Gastrocnemius medialis (tissue), 4 donors: Measurements from ENCODE around the gene MYO15A.

Experiments used
- CTCF ChIP-seq, 5 experiments: fragments of 450-650 bp in 3 of 5; fragments of 200-600 bp in 2 of 5; sonication (generic) in 2 of 5; IDR thresholded peaks in 4 of 5; conservative IDR thresholded peaks in 1 of 5; 1 replicate in 4 of 5; 2 replicates in 1 of 5; pipeline ENCODE4 v1.5.1; 2016 to 2019; ENCODE audit warnings: antibody characterized with exemption in 5 of 5, mild to moderate bottlenecking in 3 of 5, moderate library complexity in 3 of 5
- POLR2A ChIP-seq, 2 donors: fragments of 450-650 bp; IDR thresholded peaks; one replicate each; pipeline ENCODE4 v1.6.1; 2017; ENCODE audit warnings: antibody characterized with exemption in 2 of 2, mild to moderate bottlenecking in 2 of 2, moderate library complexity in 2 of 2

GRCh38 chr17:18187821-18188761 is 79.5 kb downstream of the MYO15A start:
- TF ChIP-seq POLR2A (IDR thresholded peaks at IDR 0.05): no peak
- no peak for TF ChIP-seq CTCF (IDR thresholded peaks at IDR 0.05 in 4 of 5, conservative IDR thresholded peaks at IDR 0.05 in 1 of 5)
